ENCODE results near the gene ATP6V0C. TPM values are rescaled to one million over a fixed set of nuclear protein-coding genes. Genes with fewer than 3 reads are reported as not detected.

The ATP6V0C gene
- total RNA-seq (2014; rRNA removed; shearing (Covaris generic); ENCODE audit: low replicate concordance): 29.4 and 30.2 TPM in 2 replicates

- peaks cover 34% of the 10 kb centered on the region for H3K4me1 ChIP-seq (ENCODE audit: low read length)
- peak within 1 kb of the TSS; percentile 76 for H3K4me3 ChIP-seq (ENCODE audit: low read length)
- peaks cover 38% of the 10 kb centered on the region for H4K20me1 ChIP-seq (ENCODE audit: insufficient read depth, low read depth, low read length)
- no peak within 1 kb of the TSS for H2AFZ ChIP-seq (ENCODE audit: low read length)
- H3K9ac ChIP-seq (ENCODE audit: low read length): peak within 1 kb of the TSS; percentile 98
- no peaks in the 10 kb centered on the region for H3K36me3 ChIP-seq (ENCODE audit: insufficient read depth, low read length)
- H3K9me3 ChIP-seq (ENCODE audit: low read length): no peaks in the 10 kb centered on the region
- peak within 1 kb of the TSS; percentile 76 for H3K4me2 ChIP-seq (ENCODE audit: low read depth, low read length, poor library complexity, severe bottlenecking)
- no peaks in the 10 kb centered on the region for H3K9me2 ChIP-seq (replicated peaks; ENCODE audit: insufficient read depth, low read length)
- peak; percentile 96 for DNase-seq
- no peaks in the 10 kb centered on the region for H3K27me3 ChIP-seq (ENCODE audit: low read length)
- H3K27ac ChIP-seq (ENCODE audit: low read length): peak within 1 kb of the TSS; percentile 70
- peaks cover 48% of the 10 kb centered on the region for H3K79me2 ChIP-seq (ENCODE audit: low read length)
Measured at GRCh38 chr16:2513405-2514332, at the start of gene ATP6V0C. ATP6V0C (plus strand) TSS chr16:2513952; CDS start chr16:2514104, 152 bp downstream.

GRCh38 chr16:2464333-2464732, 49.4 kb upstream of the ATP6V0C start:
- no peak overlapping the region for H3K27ac ChIP-seq (ENCODE audit: low read length)
- no peaks in the 10 kb centered on the region for H3K9me3 ChIP-seq (ENCODE audit: low read length)
- H2AFZ ChIP-seq (ENCODE audit: low read length): no peak overlapping the region
- 0 out of 2 replicates have a peak, but pooled peaks cover 9% of the 10 kb centered on the region for H4K20me1 ChIP-seq (ENCODE audit: insufficient read depth, low read depth, low read length)
- H3K79me2 ChIP-seq (ENCODE audit: low read length): peaks cover 13% of the 10 kb centered on the region
- H3K9me2 ChIP-seq (replicated peaks; ENCODE audit: insufficient read depth, low read length): no peaks in the 10 kb centered on the region
- no peak for DNase-seq
- H3K9ac ChIP-seq (ENCODE audit: low read length): no peak overlapping the region
- peaks cover 48% of the 10 kb centered on the region for H3K4me1 ChIP-seq (ENCODE audit: low read length)
- no peak overlapping the region for H3K4me3 ChIP-seq (ENCODE audit: low read length)
- no peak overlapping the region for H3K4me2 ChIP-seq (ENCODE audit: low read depth, low read length, poor library complexity, severe bottlenecking)
- H3K27me3 ChIP-seq (ENCODE audit: low read length): no peaks in the 10 kb centered on the region
- no peaks in the 10 kb centered on the region for H3K36me3 ChIP-seq (ENCODE audit: insufficient read depth, low read length)

- Histone ChIP-seq H3K9me3 (ENCODE audit: low read length) (no peaks in the 10 kb centered on the region), H3K4me2 (ENCODE audit: low read depth, low read length, poor library complexity, severe bottlenecking) (no peak overlapping the region), H3K79me2 (ENCODE audit: low read length) (peaks cover 6% of the 10 kb centered on the region), H3K27ac (ENCODE audit: low read length) (no peak overlapping the region), H4K20me1 (ENCODE audit: insufficient read depth, low read depth, low read length) (0 out of 2 replicates have a peak, but pooled peaks cover 9% of the 10 kb centered on the region), H3K9me2 (replicated peaks; ENCODE audit: insufficient read depth, low read length) (no peaks in the 10 kb centered on the region), H3K36me3 (ENCODE audit: insufficient read depth, low read length) (no peaks in the 10 kb centered on the region), H3K27me3 (ENCODE audit: low read length) (no peaks in the 10 kb centered on the region), H2AFZ (ENCODE audit: low read length) (no peak overlapping the region), H3K4me3 (ENCODE audit: low read length) (no peak overlapping the region), H3K4me1 (ENCODE audit: low read length) (peaks cover 51% of the 10 kb centered on the region), H3K9ac (ENCODE audit: low read length) (no peak overlapping the region)
- DNase-seq: peak; percentile 75
Measured at GRCh38 chr16:2465653-2466415, 47.9 kb upstream of the ATP6V0C start.

- 0 out of 2 replicates have a peak, but pooled peaks cover 4% of the 10 kb centered on the region for H4K20me1 ChIP-seq (ENCODE audit: insufficient read depth, low read depth, low read length)
- no peak overlapping the region for H2AFZ ChIP-seq (ENCODE audit: low read length)
- peaks cover 53% of the 10 kb centered on the region for H3K4me1 ChIP-seq (ENCODE audit: low read length)
- H3K4me2 ChIP-seq (ENCODE audit: low read depth, low read length, poor library complexity, severe bottlenecking): peak overlapping the region; percentile 96
- H3K9me2 ChIP-seq (replicated peaks; ENCODE audit: insufficient read depth, low read length): no peaks in the 10 kb centered on the region
- peak overlapping the region; percentile 67; the same call in 1 of the 2 replicates for H3K4me3 ChIP-seq (ENCODE audit: low read length)
- no peaks in the 10 kb centered on the region for H3K79me2 ChIP-seq (ENCODE audit: low read length)
- H3K36me3 ChIP-seq (ENCODE audit: insufficient read depth, low read length): no peaks in the 10 kb centered on the region
- H3K9ac ChIP-seq (ENCODE audit: low read length): peak overlapping the region; percentile 86
- H3K9me3 ChIP-seq (ENCODE audit: low read length): no peaks in the 10 kb centered on the region
- no peaks in the 10 kb centered on the region for H3K27me3 ChIP-seq (ENCODE audit: low read length)
- peak overlapping the region; percentile 94 for H3K27ac ChIP-seq (ENCODE audit: low read length)
- DNase-seq: peak; percentile 55
Measured at GRCh38 chr16:2466667-2467527, 46.9 kb upstream of the ATP6V0C start.

- Histone ChIP-seq H3K27ac (ENCODE audit: low read length) (peak overlapping the region; percentile 94), H3K9me3 (ENCODE audit: low read length) (no peaks in the 10 kb centered on the region), H3K36me3 (ENCODE audit: insufficient read depth, low read length) (no peaks in the 10 kb centered on the region), H4K20me1 (ENCODE audit: insufficient read depth, low read depth, low read length) (peaks cover 9% of the 10 kb centered on the region; the same call in 1 of the 2 replicates), H3K9me2 (replicated peaks; ENCODE audit: insufficient read depth, low read length) (no peaks in the 10 kb centered on the region), H2AFZ (ENCODE audit: low read length) (no peak overlapping the region), H3K4me2 (ENCODE audit: low read depth, low read length, poor library complexity, severe bottlenecking) (peak overlapping the region; percentile 96), H3K79me2 (ENCODE audit: low read length) (no peaks in the 10 kb centered on the region), H3K27me3 (ENCODE audit: low read length) (no peaks in the 10 kb centered on the region), H3K4me1 (ENCODE audit: low read length) (peaks cover 61% of the 10 kb centered on the region), H3K9ac (ENCODE audit: low read length) (peak overlapping the region; percentile 86), H3K4me3 (ENCODE audit: low read length) (peak overlapping the region; percentile 67)
- DNase-seq: peak; percentile 84
Measured at GRCh38 chr16:2467528-2468232, 46.1 kb upstream of the ATP6V0C start.

GRCh38 chr16:2468233-2468724, 45.5 kb upstream of the ATP6V0C start:
- Histone ChIP-seq H3K36me3 (ENCODE audit: insufficient read depth, low read length) (no peaks in the 10 kb centered on the region), H2AFZ (ENCODE audit: low read length) (no peak overlapping the region), H3K4me2 (ENCODE audit: low read depth, low read length, poor library complexity, severe bottlenecking) (peak overlapping the region; percentile 96), H4K20me1 (ENCODE audit: insufficient read depth, low read depth, low read length) (peaks cover 9% of the 10 kb centered on the region; the same call in 1 of the 2 replicates), H3K4me3 (ENCODE audit: low read length) (peak overlapping the region; percentile 67), H3K79me2 (ENCODE audit: low read length) (no peaks in the 10 kb centered on the region), H3K9me3 (ENCODE audit: low read length) (no peaks in the 10 kb centered on the region), H3K27ac (ENCODE audit: low read length) (peak overlapping the region; percentile 94), H3K4me1 (ENCODE audit: low read length) (peaks cover 67% of the 10 kb centered on the region), H3K27me3 (ENCODE audit: low read length) (no peaks in the 10 kb centered on the region), H3K9ac (ENCODE audit: low read length) (peak overlapping the region; percentile 86), H3K9me2 (replicated peaks; ENCODE audit: insufficient read depth, low read length) (no peaks in the 10 kb centered on the region)
- DNase-seq: no peak
